HG02938 (cell line): ENCODE data around the gene MYNN.
"Not testable (repeated sequence)": the region's sequence is repeated elsewhere in the genome, so short reads cannot be mapped to it uniquely, and the experiment has no call there.

ENCODE experiments used
- ATAC-seq: cut with Tn5 transposase; IDR thresholded peaks from one replicate; pipeline ENCODE4 v1.9.1; 2021; ENCODE audit warnings: mild to moderate bottlenecking, moderate library complexity; ENCODE audit not compliant: unreplicated experiment

The MYNN gene

DNA sequence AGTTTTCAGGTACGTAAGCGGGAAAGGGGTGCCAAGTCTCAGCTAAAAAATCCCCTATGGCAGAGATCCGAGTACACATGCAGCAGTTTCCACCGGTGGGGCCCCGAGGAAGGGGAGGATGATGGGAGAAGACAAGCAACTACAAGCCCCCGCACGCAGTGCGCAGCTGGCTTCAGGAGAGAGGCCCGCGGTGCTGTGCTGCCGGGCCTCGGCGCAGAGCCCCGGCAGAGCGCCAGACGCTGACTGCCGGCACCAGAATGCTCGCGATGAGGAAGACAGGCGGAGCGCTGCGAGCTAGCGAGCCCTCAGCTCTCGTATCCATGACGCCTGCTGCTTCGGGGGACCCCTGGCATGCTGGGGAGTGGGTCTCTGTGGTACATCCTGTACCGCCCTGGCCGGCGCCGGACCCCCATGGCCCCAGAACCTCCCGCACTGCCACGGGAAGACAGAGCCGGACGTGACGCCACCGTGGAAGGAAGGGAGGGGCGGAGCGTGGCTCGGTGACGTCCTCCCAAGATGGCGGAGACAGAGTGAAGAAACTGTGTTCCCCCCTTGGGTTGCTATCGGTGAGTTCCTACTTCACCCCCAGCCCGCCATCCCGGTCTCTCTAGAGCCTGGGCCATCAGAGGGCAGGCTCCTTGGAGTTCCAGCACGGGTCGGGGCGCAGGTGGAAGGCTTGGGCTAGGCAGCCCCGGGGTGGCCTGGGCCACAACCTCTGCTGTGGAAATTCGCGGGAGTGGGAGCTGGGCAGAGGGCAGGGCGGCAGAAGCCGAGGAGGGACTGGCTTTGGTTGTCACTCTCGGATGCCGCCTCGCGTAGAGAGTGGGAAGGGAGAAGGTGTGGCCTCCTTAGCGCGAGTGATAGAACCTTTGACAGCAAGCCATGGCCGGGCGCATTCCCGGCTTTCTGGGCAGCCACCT lies at the start of gene MYNN:
Gene MYNN (plus strand): TSS at position 500 of the 920 bp plus-strand sequence. CDS start 900 bp downstream, outside the sequence.
- peak; percentile 82 for ATAC-seq

DNA sequence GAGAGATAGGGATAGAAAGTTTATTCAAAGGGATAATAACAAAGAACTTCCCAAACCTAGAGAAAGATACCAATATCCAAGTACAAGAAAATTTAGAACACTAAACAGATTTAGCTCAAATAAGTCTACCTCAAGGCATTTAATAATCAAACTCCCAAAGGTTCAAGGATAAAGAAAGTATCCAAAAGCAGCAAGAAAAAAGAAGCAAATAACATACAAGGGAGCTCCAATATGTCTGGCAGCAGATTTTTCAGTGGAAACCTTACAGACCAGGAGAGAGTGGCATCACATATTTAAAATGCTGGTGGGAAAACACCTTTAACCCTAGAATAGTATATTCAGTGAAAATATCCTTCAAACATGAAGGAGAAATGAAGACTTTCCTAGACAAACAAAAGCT lies 41.3 kb upstream of the MYNN start:
- ATAC-seq: not testable (repeated sequence)

DNA sequence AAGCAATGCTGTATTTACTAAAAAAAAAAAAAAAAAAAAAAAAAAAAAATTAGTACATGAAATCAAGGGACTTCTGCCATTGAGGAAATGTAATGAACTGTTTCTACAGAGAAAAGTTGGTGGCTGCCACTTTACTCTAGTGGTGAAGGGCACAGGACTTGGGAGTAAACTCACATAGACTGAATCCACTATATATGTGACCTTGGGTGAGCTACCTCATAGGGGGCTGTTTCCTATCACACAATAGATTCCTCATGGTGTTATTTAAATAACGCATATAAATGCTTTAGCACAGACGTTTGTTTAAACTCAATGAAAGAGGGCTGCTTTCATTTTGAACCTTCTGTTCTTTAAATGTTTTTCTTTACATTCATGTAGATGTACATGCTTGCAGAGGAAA lies 34.1 kb upstream of the MYNN start:
- no peak for ATAC-seq

DNA sequence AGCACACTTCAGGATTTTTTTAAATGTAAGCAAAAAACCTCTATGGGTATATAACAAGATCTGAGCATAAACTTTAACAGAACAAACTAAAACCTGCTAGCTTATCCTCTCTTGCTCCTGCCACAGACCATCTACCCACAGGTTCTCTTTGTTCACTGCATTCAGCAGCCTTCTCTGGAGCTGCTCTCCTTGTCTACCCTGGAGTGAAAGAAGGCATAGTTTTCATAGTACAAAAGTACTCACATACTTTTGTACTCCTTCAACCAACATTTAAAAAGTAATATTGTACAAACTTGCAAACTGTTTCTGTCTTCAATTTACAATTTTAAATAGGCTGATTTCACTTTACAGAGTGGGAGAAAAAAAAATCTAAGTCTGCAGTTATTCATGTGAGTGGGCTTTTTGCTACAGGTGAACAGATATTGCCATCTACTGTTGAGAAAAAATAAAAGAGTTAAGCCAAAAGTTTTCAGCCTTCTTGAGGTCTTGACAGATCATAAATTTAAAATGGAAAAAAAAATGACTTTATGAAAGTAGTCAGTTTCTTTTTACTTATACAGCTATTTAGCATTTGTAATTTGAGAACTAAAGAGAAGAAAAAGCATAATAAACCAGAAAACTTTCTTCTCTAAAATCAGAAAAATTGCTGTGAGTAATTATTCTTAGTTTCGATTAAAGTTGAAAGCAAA lies 28.7 kb upstream of the MYNN start:
- ATAC-seq: no peak

DNA sequence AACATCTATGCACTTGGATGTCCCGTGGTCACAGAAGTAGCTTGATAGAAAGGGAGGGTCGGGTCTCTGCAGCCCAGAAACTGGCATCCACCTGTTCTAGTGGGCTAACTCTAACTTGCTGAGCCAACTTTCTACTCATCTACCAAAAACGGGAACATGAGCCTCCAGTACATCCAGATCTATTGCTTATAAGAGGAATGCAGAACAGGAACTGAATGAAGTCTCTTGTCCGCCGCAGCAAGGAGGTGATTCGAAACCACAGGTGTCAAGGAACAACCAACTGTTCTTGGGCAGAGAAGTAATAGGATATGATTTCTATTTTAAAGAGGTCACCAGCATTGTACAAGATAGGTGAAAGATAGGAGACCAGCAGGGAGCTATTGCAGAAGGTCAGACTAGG lies 26.3 kb upstream of the MYNN start:
- no peak for ATAC-seq

DNA sequence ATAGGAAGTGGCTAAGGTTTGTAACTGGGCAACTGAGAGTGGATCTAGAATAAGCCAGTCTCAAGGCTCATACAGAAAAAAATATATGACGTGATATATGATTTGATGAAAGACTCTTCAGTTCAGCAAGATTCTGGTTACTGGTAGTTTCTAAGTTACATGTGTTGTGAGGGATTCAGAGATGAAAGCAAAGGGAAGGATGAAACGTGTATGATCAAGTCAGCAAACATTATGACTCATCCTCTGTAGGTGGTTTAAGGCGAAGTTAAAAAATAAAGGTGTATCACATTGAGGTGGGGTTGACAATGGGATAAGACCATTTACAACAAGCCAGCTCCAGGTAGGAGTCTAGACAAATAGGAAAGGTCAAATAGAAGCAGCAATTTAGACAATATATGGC lies 24.5 kb upstream of the MYNN start:
- ATAC-seq: no peak

DNA sequence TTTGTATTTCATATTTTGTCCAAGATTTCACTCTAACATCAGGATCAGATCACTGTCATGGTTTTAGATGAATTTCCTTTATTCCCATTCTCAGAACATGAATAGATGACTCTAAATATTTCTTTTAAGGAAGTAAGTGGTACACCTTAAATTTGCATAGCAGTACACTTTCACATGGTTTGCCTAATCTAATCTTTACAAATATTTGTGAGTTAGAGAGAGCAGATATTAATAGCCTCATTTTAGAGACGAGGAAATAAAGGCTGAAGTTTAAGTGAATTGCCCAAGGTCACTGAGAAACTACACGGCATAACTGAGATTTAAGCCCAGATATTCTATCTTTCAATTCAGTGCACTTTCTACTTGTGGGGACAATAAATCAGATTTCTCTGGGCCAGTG lies 22.5 kb upstream of the MYNN start:
- ATAC-seq: no peak

DNA sequence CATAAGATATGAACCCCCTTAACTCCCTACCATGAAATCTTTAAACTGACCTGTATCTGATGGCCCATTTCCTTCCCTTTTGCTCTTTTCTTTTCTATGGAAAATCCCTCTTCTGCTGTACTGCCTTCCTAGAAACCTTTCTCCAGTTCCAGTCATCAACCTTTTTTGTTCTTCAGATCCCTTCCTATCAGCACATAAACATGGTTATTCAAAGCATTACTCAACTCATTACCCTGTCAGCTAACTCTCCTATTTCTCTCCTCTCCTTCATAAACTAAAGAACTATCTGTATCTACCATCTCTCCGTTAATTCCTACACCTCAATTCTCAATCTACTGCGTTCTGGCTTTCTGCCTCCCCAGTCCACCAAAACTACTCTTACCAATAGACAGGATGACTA lies 21.3 kb upstream of the MYNN start:
- no peak for ATAC-seq

DNA sequence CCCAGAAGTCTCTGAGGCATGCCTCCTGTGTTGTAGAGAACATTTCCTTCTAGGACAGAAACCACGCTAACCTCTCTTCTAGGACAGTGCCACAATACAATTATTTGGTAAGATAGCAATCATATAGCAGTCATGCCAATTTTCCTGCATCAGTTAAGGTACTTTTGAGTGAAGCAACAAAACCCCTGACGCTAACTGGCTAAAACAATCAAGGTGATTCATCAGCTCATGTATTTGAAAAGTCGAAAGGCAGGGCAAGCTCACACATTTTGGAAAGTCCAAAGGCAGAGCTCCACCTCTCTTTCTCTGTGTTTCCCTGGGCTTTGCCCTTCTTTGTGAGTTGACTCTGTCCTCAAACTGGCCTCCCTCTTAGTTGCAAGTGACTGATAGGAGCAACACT lies 18.5 kb upstream of the MYNN start:
- ATAC-seq: no peak

DNA sequence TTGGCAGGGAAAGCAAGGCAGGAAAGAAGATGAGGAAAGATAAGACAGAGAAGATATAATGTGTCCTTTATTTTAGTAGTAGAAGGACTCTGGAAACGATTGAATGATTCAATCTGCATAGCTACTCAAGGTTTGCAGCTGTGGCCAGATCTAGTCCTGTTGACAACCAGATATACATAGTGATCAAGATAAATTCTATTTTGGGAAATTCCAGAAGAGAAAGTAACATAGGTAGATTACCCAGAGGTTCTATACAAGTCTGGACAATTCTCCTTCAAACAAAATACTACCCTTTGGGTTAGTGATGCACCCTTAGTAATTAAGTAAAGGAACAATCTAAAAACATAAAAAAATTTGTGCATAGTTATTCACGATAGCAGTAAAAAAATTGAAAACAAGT lies 17.7 kb upstream of the MYNN start:
- ATAC-seq: no peak

DNA sequence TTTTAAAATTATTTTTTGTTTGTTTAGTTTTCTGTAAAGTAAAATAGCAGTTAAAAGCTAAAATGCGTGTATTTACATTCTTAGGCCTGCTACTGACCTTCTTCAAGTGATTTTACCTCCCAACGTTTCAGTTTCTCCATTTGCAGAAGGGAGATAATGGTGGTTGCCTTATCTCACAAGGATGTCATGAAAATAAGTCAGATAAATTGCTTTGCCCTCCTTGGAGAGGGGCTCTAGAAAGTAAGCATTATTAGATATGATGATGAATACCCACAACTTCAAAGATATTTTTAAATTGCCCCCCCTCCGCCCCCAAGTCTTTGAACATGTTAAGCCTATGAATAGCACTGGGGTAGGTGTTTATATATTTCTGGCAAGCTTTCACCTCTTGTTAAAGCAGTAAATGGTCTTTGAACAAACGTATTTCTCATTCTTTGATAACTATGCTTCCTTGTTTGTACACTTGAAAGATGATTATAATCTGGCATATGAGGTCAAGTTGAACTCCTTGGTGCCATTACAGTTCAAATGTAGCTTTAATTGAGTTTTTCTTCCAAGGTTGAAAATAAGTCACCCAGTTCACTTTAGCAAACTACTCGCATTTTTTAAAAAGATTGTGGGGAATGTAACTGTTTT lies 14.7 kb upstream of the MYNN start:
- ATAC-seq: no peak

DNA sequence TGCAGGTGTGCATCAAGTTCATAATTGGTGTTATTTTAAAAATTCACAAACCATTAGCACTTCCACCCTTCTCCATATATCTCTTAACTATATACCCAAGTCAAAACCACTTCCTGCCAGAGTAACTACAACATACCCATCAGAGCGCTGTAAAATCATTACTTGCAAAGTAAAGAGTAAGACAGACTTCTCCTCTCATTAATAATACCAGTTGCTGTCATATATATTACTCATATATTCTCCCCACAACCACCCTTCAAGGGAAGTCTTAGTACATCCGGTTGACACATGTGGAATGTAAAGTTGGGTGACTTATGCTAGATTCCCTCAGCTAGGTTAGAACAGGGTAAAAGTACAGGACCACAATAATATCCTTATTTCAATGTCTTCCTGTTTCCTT lies 13.9 kb upstream of the MYNN start:
- peak; percentile 80 for ATAC-seq

DNA sequence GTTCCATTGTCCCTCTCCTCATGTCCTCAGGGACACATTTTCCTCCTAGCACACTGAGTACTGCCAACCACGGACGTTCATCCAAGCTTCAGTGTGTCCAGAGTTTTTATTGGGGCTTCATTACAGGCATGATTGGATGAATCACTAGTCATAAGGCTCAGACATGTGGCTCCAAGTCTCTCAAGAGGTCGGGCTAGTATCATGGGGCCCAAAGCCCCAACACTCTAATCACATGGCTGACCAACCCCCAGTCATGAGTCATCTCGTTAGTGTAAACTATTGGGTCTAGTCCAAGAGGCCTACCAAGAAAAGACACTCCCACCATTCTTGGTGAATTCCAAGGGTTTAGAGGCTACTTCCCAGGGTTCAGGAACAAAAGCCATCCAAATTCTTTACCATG lies 12.7 kb upstream of the MYNN start:
- no peak for ATAC-seq

DNA sequence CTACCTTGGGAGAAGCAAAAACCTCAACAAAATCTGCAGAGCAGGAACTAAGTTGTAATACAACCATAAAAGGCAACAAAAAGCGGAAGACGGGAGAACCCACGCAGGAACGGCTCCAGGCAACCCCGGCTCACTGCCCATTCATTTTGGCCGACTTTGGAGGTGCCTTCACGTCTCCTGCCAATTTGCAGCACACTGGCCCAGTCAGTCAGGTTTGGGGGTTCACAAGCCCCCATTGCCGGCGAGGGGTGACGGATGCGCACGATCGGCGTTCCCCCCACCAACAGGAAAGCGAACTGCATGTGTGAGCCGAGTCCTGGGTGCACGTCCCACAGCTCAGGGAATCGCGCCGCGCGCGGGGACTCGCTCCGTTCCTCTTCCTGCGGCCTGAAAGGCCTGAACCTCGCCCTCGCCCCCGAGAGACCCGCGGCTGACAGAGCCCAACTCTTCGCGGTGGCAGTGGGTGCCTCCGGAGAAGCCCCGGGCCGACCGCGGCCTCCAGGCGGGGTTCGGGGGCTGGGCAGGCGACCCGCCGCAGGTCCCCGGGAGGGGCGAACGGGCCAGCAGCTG lies 8.8 kb upstream of the MYNN start:
- ATAC-seq: peak; percentile 34

DNA sequence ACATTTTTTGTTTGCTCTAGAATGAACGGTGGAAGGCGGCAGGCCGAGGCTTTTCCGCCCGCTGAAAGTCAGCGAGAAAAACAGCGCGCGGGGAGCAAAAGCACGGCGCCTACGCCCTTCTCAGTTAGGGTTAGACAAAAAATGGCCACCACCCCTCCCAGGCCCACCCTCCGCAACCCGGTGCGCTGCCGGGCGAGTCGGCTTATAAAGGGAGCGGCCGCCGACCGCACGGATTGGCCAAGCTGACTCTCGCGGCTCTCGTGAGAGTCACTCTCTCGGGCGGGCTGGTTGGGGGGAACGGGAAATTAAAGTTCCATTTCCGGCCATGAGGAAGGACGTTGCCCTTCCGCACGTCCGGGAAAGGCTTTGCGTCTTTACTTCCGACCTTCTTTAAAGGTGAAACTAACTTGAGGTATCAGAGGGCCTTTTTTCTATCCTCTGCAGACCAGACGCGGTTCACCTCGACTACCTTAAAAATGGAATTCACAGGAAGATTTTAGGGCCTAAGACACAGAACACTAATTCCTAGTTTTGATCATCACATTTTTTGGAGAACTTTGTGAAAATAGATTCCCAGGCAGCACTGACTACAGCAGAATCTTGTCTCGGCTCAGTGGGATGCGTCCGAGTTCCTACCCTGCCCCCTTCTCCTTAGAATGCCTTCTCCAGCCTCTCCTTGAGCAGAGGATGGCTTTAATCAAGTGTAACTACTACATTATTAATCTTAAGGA lies 8.1 kb upstream of the MYNN start, which contains the start of gene TERC:
Gene TERC (minus strand): TSS at position 179 of the 731 bp plus-strand sequence.
- peak; percentile 78 for ATAC-seq

DNA sequence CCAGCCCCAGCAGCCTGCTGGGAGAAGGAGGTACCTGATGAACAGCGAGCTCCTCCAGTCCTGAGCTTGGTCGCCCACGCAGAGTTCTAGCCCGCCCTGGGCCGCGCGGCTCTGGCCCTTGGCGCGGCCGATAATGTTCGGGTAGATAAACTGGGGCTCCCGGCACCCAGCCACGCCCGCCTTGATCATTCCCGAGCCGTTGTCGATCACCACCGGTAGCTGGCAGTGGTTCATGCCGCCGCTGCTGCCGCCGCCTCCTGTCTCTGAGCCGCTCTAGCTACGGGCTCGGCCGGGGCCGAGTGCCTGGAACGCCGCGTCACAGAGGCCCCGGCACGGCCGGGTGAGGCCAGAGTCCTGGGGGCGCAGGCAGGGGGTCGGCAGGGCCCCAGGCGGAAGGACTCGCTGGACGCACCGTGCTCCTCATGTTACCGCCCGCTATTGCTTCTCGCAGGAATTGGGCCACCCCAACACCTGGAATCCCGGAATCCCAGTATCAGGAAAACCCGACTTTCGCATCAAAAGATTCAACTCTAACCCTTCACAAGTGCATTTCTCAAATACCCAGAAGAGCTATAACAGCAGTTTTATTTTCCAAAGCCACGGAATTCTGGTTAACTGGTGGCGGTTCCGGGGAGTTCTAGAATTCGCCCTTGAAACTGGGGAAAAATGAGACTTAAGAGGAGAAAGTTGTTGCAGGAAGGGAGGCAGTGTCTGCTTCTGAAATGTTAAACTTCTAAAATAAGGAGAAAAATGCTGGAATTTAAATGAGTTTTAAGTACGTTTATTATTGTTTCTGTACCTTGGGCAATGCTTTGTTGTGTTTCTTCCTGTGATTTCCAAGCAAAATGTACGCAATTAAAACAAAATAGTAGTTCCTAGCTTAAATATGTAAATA lies 3.7 kb upstream of the MYNN start, which contains the start of gene ACTRT3:
Gene ACTRT3 (minus strand): TSS at position 275 of the 895 bp plus-strand sequence. CDS start 41 bp downstream, at position 234.
- peak; percentile 12 for ATAC-seq

DNA sequence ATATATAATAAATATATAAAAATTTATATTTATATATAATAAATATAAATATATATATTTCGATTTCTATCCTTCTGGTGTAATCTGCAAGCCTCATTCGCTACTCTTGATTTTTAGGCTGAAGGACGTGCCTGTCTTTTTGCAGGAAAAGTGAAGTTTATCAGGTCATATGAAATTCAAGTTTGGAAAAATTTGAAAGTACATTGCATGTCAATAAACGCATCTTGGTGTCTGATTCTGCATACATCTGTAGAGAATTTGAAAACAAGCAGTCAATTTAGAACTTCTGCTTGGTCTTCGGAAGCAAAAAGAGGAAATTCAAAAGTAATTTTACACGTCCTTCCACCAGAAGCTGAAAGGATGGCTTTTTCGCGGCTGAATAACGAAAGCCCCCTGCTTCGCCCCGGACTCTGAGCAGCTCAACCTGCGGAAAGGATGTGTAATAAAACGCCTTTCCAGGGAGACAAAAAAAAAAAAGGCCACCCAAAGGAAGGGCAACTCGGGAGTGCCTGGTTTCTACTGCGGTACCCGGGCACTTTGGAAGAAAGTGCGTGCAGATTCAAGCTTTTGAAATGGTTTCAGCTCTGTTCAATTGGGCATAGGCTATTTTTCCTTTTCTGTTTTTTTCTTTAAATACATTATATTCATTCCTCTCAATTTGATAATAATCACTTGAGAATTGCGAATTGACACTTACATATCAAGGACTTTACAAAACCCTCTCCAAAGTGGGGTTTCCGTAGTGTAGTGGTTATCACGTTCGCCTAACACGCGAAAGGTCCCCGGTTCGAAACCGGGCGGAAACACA lies 1.5 kb upstream of the MYNN start:
- ATAC-seq: no peak

DNA sequence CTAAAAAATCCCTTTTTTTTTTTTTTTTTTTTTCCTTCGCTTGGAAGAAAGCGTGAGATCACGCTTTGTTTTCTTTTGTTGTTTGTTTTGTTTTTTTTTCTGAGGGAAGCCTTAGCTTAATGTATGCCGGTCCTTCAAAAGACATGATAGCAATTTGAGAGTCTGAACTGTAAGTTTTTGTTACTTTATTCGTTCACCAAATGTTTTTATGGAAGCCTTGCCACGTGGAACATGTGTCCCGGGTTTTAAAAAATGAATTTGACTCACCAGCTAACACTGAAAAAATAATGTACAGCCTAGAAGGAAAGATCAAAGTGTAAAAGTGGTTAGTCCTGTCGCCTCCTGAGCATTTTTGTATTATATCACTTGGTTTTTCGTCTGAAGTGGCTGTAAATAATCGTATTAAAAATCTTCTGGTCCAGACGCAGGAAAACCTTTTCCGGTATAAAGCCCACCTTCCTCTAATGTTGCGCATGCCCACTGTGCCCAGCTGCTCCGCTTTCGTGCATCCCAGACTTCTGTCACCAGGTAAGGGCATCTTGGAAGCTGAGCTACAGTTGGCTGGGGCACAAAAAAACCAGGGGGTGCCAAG lies 795 bp upstream of the MYNN start:
- peak; percentile 2 for ATAC-seq
